KOPT-K1 (cell line): ENCODE data around the gene IDH3A.

Source experiments
- H3K27ac ChIP-seq: fragments of 200-600 bp; sonication (generic); 2 replicates; pipeline ENCODE4 v1.5.1; 2016; ENCODE audit warnings: antibody characterized with exemption, mild to moderate bottlenecking, low read depth, low read length; ENCODE audit not compliant: poor library complexity, severe bottlenecking
- H3K36me3 ChIP-seq: fragments of 200-600 bp; sonication (generic); 2 replicates; pipeline ENCODE4 v1.5.1; 2017; ENCODE audit warnings: antibody characterized with exemption, mild to moderate bottlenecking, low read length, moderate library complexity; ENCODE audit not compliant: insufficient read depth
- H3K9me3 ChIP-seq: fragments of 200-600 bp; sonication (generic); 2 replicates; pipeline ENCODE4 v1.5.1; 2017; ENCODE audit warnings: antibody characterized with exemption, low read length, mild to moderate bottlenecking; ENCODE audit not compliant: insufficient read depth, poor library complexity, severe bottlenecking

Gene IDH3A

GRCh38 chr15:78209646-78210348 is 60.6 kb downstream of the IDH3A start:
- H3K27ac ChIP-seq = no peak overlapping the region
- H3K36me3 ChIP-seq = no peaks in the 10 kb centered on the region
- no peaks in the 10 kb centered on the region for H3K9me3 ChIP-seq

- Histone ChIP-seq H3K27ac (no peak overlapping the region), H3K36me3 (no peaks in the 10 kb centered on the region), H3K9me3 (no peaks in the 10 kb centered on the region)
These were observed 61.2 kb downstream of the IDH3A start for GRCh38 chr15:78210349-78210717.

DNA sequence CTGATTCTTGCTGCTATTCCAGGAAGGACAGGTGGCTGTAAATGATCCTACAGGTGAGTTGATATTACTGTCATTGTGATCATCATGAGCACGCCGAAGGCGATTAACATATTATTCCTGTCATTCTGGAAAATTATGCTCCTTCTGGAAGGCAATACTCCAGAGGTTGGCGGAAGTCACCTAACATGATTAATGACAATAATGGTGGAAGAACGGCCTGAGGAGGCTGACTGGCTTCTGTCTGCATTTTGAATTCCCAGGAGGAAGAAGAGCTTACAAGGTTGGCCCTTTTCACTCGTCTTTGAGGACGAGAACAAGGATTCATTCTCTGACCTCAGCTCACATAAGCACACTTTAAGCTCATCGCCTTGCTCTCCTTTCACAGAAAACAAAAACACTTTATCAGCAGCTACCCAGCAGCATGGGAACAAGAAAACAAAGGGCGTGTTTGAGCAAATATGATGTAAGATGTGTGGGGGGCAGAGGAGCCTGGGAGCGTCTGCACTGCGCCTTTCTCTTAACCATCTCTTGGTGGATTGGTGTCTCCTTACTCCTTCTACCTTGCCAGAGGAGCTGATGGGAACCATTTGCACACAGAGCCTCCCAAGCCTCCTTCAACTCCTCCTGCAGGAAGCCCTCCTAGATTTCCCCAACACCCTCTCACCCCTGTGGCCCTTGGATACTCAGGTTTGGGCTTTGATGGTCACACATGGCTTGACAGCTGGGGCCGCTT is 62.2 kb downstream of the IDH3A start:
- H3K27ac ChIP-seq = no peak overlapping the region
- no peaks in the 10 kb centered on the region for H3K36me3 ChIP-seq
- no peaks in the 10 kb centered on the region for H3K9me3 ChIP-seq

GRCh38 chr15:78212008-78212407 is 62.8 kb downstream of the IDH3A start:
- no peaks in the 10 kb centered on the region for H3K36me3 ChIP-seq
- H3K27ac ChIP-seq = no peak overlapping the region
- no peaks in the 10 kb centered on the region for H3K9me3 ChIP-seq

DNA sequence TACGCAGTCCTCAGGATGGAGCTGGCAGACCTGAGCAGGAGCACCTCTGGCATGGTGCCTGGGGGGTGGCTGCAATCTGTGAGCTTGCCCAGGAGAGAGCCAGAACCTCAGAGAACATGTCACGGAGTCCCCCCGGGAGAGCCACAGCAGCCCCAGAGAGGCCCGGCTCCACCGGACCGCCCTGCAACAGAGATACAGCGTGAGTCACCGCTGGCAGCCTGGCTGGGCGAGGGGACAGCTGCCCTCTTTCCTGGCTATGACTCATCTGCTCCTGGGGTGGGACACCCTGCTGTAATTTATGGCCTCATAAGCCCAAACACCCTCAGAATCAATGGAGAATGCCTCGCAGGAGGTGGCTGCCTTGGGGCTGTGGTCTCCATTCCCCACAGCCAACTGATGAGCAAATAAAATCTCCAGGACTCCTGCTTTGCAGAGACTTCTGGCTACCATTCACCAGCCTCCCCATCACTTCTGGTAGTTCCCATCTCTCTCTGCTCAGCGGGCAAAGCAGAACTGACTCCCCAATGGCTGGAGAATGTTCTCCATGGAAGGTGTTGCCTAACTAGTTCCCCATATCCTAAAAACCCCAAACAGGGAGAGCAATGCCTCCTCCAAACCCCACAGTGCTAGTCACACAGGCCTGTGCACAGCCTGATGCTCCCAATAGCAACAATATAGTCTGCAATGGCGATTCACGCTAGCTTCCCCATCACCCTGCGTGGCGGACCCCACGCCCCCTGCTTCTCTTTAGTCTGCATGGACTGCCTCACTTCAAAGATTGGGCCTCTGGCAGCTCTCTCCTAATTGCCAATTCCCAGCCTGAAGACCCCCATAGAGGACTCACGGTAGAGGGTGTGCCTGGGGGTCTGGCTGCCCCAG is 63.6 kb downstream of the IDH3A start:
- Histone ChIP-seq H3K36me3 (no peaks in the 10 kb centered on the region), H3K9me3 (no peaks in the 10 kb centered on the region), H3K27ac (no peak overlapping the region)

DNA sequence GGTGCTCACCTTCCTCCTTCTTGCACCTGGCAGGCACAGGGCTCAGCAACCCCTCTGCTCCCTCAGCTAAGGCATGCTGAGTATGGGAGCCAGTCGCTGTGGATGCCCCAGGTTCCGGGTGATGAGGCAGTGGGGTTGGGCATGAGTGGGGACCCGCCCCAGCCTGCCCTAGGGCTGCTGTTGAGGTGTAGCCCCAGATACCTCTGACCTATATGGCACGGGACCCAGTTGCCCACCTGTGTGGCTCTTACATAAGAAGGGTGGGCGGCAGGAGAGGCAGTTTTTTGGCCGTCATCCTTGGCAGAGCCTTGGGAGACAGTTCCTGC is 64.2 kb downstream of the IDH3A start:
- Histone ChIP-seq H3K9me3 (no peaks in the 10 kb centered on the region), H3K27ac (no peak overlapping the region), H3K36me3 (no peaks in the 10 kb centered on the region)

DNA sequence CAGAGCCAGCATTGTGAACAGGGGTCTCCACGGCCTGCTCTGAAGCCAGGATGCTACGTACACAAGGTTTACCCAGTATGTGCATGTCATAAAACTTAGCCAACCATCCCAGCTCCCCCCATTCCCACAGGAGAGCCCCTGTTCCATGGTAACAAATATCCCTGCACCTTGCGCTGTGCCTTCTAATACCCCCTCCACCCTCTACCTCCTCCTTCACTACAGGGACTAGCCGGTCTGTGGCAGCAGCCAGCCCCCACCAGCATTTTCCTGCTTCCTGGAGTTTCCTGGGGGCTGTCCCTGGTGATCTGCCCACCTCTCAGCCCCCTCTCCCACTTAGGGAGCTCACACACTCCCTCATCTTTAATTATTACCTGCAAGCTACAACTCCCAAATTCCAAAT is 64.8 kb downstream of the IDH3A start:
- H3K36me3 ChIP-seq = no peaks in the 10 kb centered on the region
- no peaks in the 10 kb centered on the region for H3K9me3 ChIP-seq
- H3K27ac ChIP-seq = no peak overlapping the region

DNA sequence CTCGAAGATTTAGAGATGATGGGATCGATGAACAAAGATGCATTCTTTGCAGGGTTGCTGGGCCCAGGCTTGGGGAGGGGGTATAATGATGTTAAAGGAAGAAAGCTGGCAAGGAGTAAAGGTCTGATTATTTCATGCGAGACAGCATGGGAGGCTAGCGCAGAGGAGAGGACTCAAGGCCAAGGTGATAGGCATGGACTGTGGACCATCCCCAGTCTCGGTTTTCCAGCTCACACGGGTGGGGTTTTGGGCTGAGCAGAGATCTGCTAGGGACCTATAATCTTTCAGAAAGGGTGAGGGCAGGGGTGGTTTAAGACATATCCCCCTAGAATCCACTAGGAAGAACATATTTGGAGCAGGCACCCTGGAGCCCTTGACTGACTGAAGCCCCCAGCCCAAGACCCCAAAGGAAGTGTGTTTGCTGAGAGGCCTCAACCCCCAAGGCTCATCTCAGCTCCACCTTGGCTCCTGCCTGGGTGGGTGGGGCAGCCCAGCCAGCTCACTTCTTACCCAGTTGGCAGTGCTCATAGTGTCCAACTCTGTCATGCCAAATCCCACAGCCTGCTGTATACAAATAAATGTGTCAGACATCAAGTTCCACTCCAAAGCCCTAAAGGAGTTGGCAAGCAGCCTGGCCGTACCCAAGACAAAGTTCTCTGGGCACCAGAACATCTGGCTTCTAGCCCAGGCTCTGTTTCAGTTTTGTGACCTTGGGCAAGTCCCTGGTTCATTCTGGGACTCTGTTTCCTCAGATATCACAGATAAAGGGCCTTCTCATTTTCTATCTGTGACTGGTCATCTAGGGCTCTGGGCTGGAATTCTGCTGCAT is 67.3 kb downstream of the IDH3A start:
- Histone ChIP-seq H3K27ac (no peak overlapping the region), H3K9me3 (no peaks in the 10 kb centered on the region)

GRCh38 chr15:78220713-78221112 is 71.6 kb downstream of the IDH3A start:
- Histone ChIP-seq H3K36me3 (no peaks in the 10 kb centered on the region), H3K27ac (no peak overlapping the region), H3K9me3 (no peaks in the 10 kb centered on the region)

More for the DNA sequence above, 67.3 kb downstream of the IDH3A start:
- no peaks in the 10 kb centered on the region for H3K36me3 ChIP-seq
